ENCODE results near the gene ARHGAP10. TPM values are rescaled to one million over a fixed set of nuclear protein-coding genes. Genes with fewer than 3 reads are reported as not detected.

ARHGAP10 gene
- 25.2 and 25.5 TPM in 2 replicates for total RNA-seq (ENCODE audit: low replicate concordance)
- long read RNA-seq, transcript ARHGAP10-201 (23 exons, 3,299 nt), result major isoform, 7 of 14 reads
- long read RNA-seq, partial matches to known transcripts, result 3 of 14 reads
- long read RNA-seq, other reads (novel, unspliced or antisense), result 4 of 14 reads

DNA sequence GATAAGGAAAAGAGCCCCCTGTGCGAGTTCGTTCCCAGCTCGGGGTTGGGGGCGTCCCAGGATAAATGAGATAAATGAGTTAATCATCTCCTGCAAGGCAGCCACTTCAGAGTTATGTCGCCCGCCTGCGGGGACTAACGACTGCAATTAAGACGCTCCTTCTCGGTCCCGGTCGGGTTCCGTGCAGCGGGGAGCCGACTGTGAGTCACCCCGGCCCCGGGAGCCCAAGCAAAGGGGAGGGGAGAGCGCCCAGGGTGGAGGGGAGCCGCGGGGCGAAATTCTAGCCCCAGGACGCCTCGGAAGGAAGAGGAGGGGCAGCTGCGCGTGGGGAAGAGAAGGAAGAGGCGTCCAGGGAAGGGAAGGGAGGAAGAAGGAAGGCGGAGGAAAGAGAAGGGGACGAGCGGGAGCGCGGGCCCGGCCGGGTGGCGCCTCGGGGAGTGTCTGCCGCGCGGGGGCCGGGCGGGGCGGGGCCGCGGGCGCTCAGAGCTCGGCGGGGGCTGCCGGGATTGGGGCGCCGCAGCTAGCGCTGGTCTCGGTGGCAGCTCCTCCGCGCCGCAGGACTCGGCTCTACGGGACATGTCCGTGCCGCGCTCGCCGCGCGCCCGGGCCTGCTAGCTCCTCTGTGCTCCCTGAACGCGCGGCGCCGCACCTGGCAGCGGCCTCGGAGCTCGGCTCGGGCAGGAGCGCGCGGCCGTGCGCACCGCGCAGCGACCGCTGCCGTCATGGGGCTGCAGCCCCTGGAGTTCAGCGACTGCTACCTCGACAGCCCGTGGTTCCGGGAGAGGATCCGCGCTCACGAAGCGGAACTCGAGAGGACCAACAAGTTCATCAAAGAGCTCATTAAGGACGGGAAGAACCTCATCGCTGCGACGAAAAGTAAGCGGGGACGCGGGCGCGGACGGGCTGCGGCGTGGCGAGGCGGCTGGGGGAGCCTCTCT is at the start of gene ARHGAP10:
ARHGAP10 (plus strand) TSS at position 509 of the 938 bp plus-strand sequence; CDS start at position 723, 214 bp downstream.
- Mint-ChIP-seq H3K9me3 (peaks cover 4% of the 10 kb centered on the region), H3K4me1 (ENCODE audit: unreplicated experiment) (peaks cover 43% of the 10 kb centered on the region), H3K4me3 (peak within 1 kb of the TSS; percentile 95), H3K27me3 (peaks cover 12% of the 10 kb centered on the region), H3K36me3 (no peaks in the 10 kb centered on the region), H3K27ac (peak within 1 kb of the TSS; percentile 86)
- peak; percentile 78 for DNase-seq (ENCODE audit: extremely low spot score, unreplicated experiment)
- TF ChIP-seq, protein P1, sequence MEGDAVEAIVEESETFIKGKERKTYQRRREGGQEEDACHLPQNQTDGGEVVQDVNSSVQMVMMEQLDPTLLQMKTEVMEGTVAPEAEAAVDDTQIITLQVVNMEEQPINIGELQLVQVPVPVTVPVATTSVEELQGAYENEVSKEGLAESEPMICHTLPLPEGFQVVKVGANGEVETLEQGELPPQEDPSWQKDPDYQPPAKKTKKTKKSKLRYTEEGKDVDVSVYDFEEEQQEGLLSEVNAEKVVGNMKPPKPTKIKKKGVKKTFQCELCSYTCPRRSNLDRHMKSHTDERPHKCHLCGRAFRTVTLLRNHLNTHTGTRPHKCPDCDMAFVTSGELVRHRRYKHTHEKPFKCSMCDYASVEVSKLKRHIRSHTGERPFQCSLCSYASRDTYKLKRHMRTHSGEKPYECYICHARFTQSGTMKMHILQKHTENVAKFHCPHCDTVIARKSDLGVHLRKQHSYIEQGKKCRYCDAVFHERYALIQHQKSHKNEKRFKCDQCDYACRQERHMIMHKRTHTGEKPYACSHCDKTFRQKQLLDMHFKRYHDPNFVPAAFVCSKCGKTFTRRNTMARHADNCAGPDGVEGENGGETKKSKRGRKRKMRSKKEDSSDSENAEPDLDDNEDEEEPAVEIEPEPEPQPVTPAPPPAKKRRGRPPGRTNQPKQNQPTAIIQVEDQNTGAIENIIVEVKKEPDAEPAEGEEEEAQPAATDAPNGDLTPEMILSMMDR (conservative IDR thresholded peaks at IDR 0.05), result no peak

- Mint-ChIP-seq H3K9me3 (no peaks in the 10 kb centered on the region), H3K4me3 (peak overlapping the region; percentile 93), H3K36me3 (peaks cover 6% of the 10 kb centered on the region)
Observed at GRCh38 chr4:147682755-147683154, 49.1 kb upstream of the ARHGAP10 start.

DNA sequence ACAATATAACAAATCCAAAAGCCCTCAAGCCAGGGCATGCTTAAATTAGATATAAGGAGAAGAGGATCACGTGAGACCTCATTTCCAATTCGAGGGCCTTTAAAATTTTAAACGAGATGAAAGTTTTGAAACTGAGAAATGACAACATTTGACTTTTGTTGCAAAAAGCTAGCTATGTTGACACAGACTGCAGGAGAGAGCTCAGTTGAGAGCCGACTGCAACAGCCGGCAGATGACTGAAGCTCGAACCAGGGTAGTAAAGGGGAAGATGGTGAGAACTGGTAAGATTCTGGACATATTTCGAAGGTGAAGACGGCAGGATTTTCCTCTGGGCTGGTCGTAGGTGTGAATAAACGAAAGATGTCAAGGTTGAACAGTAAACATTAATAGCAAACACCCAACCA is 48.7 kb upstream of the ARHGAP10 start:
- H3K9me3 Mint-ChIP-seq, result no peaks in the 10 kb centered on the region
- DNase-seq (ENCODE audit: extremely low spot score, unreplicated experiment), result no peak
- H3K27me3 Mint-ChIP-seq, result peaks cover 3% of the 10 kb centered on the region
- peak overlapping the region; percentile 93 for H3K4me3 Mint-ChIP-seq
- peaks cover 3% of the 10 kb centered on the region for H3K36me3 Mint-ChIP-seq
- H3K27ac Mint-ChIP-seq, result peak overlapping the region; percentile 93
- H3K4me1 Mint-ChIP-seq (ENCODE audit: unreplicated experiment), result peaks cover 11% of the 10 kb centered on the region
- TF ChIP-seq, protein P1 (conservative IDR thresholded peaks at IDR 0.05), result no peak

More at GRCh38 chr4:147682755-147683154, 49.1 kb upstream of the ARHGAP10 start:
- H3K27me3 Mint-ChIP-seq, result peaks cover 3% of the 10 kb centered on the region
- peak overlapping the region; percentile 93 for H3K27ac Mint-ChIP-seq
- TF ChIP-seq, protein P1 (conservative IDR thresholded peaks at IDR 0.05), result no peak
- peaks cover 11% of the 10 kb centered on the region for H3K4me1 Mint-ChIP-seq (ENCODE audit: unreplicated experiment)
- DNase-seq (ENCODE audit: extremely low spot score, unreplicated experiment), result no peak

DNA sequence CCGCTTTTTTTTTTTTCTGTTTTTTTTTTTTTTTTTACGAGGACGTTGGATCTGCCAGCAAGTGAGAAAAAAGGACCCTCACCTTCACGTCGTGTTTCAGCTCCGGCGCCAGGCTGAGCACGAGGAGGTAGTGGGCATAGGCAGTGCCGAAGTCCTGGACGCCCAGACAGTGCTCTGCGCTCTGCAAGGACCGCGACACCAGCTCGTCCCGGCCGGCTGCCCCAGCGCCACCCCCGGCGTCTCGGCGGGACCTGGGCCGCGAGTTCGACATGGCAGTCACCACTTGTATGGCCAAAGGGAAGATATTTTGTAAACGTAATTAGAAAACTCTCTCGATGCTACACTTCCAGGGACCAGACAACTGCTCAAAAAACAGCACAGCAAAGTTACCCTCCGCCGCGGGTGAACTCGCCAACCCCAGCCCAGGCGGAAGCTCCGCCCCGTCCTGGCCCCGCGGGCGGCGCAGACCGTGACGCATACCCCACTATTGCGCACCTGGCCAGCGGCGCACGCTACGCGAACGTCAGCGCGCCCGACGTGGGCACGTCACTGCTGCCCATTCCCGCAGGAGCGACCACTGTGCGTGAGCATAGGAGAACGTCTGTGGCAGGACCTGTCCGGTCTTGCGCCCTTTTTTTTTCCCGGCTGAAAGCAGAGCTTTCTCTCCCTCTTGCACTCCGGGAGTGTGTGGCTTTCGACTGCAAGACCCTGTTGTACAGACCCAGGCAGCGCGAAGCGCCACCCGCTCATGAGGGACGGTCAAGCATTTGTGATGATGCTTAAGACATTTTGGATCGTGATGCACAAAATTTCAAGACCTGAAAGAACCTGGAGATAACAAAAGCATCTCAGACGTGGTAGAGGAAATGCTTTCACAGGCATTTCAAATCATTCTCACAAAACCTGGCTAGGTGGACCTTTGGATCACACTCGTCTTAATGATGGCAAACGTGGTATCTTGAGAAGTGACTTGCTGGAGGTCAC is 47.9 kb upstream of the ARHGAP10 start, which contains the start of gene PRMT9:
PRMT9 (minus strand) TSS at position 447 of the 984 bp plus-strand sequence; CDS start at position 271, 176 bp downstream.
- Mint-ChIP-seq H3K27ac (peak within 1 kb of the TSS; percentile 93), H3K27me3 (peaks cover 3% of the 10 kb centered on the region), H3K4me1 (ENCODE audit: unreplicated experiment) (peaks cover 11% of the 10 kb centered on the region), H3K4me3 (peak within 1 kb of the TSS; percentile 93), H3K36me3 (peaks cover 3% of the 10 kb centered on the region), H3K9me3 (no peaks in the 10 kb centered on the region)
- peak; percentile 91 for DNase-seq (ENCODE audit: extremely low spot score, unreplicated experiment)
- TF ChIP-seq, protein P1 (conservative IDR thresholded peaks at IDR 0.05), result no peak

DNA sequence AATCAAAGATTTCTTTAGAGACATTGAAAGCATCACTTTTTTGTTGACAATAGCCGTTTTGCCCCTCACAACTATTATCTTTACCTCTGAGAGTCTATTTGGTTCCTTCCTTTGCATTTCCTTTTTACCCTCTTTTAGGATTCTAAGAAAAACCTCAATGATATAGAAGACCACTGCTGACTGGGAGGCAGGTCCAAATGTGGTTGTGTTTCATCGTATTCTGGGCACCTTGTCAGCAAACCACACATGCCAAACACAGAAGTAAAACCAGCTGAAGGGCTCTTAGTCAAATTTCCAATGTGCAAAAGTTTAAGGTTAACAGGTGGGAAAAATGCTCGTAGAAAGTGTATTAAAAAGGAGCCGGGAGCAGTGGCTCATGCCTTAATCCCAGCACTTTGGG is 42.8 kb upstream of the ARHGAP10 start:
- Mint-ChIP-seq H3K4me1 (ENCODE audit: unreplicated experiment) (peaks cover 6% of the 10 kb centered on the region), H3K4me3 (no peak overlapping the region), H3K27ac (no peak overlapping the region), H3K36me3 (no peaks in the 10 kb centered on the region), H3K9me3 (no peaks in the 10 kb centered on the region), H3K27me3 (peaks cover 3% of the 10 kb centered on the region)
- TF ChIP-seq, protein P1 (conservative IDR thresholded peaks at IDR 0.05), result no peak
- no peak for DNase-seq (ENCODE audit: extremely low spot score, unreplicated experiment)
